Activated CD4-positive, CD25-positive, alpha-beta regulatory T cell (primary cell): ENCODE data around the gene PSIP1.
"Not testable (repeated sequence)": the region's sequence is repeated elsewhere in the genome, so short reads cannot be mapped to it uniquely, and the experiment has no call there.

Experiments used
- DNase-seq, 4 experiments: peaks; one replicate each; lab custom pipeline; 2025; lab: John Stamatoyannopoulos, UW

The PSIP1 gene

GRCh38 chr9:15430920-15431844, 79.6 kb downstream of the PSIP1 start:
- no peak for DNase-seq

DNA sequence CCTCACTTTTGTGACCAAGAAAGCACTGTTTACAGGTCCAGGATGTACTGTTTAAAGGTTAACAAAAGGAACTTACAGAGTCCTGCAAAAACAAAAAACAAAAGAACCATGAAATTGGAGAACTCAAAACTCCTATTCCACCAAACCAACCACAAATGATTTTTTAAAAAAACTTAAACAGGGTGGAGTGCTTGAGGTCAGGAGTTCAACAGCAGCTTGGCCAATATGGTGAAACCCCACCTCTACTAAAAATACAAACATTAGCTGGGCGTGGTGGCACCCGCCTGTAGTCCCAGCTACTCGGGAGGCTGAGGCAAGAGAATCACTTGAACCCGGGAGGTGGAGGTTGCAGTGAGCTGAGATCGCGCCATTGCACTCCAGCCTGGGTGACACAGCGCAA, 83.1 kb downstream of the PSIP1 start:
- not testable (repeated sequence) for DNase-seq

DNA sequence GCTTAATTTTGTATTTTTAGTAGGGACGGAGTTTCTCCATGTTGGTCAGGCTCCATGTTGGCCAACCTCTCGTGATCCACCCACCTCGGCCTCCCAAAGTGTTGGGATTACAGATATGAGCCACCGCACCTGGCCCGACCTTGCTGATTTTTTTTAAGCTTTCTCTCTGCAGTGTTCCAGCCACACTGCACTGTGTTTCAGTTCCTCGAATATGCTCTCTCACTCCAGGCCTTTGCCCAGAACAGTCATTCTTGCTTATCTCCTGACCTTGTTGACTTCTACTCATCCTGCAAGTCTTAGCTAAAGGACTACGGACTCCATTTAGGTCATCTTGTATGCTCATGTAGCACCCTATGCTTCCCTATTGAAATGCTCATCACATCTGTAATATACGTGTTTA, 84.8 kb downstream of the PSIP1 start:
- no peak for DNase-seq

- no peak for DNase-seq
Observed at GRCh38 chr9:15423231-15423985, 87.4 kb downstream of the PSIP1 start.

- DNase-seq, result peak; percentile 79 to 88 (median 84)
Observed at GRCh38 chr9:15422372-15423230, 88.2 kb downstream of the PSIP1 start, which contains the start of gene SNAPC3. SNAPC3 (plus strand) TSS chr9:15422876; CDS start chr9:15422880, 4 bp downstream.

DNA sequence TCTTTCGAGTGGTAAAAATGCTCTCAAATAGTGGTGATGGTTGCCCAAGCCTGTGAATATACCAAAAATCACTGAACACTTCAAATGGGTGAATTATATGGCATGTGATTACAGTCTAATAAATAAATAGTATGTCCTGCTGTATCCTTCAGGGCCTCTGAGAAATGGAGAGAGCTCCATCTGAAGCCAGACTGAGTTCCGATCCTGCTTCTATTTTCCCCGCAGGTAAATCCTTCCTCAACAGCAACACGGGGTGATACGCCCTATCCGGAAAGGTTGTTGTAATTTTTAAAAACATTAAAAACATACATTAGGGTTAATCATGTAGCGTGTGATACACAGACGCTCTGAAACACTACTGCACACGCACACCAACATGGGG, 88.8 kb downstream of the PSIP1 start:
- DNase-seq, result no peak

DNA sequence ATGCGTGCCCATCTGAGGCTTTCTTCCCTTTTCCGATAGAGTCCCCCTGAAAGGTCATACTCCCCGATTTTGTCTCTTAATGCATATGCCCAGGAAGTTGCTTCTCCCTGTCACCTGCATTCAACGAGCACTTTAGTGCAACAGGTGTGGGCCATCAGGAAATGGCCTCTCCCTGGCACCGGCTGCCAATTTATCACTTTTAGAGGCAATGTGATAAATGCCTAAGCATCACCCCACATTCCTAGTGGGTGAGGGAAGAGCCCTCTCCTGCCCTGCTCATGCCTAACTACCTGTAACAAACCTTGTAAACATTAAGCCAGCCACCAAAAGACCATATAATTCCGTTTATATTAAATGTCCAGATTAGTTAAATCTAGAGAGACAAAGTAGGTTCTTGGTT, 89.2 kb downstream of the PSIP1 start:
- no peak for DNase-seq

GRCh38 chr9:15420796-15421195, 90.0 kb downstream of the PSIP1 start:
- DNase-seq, result no peak

DNA sequence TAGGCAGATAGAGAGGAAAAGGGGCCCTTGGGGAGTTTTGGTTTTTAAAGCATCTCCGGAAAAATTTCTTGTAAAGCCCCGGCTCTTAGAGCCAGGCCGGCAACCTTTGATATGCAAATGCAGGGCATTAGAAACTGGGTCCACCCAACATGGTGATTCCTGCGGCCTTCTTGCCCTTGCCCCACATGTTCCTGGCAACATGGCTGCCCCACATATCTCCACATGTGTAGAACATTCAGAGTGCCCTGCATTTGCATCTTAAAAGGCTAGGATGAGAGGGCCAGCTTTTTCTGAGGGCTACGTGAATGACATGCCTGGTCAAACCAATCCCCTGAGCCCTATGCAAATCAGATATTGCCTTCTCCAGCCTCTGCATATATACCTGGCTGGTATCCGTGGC, 93.1 kb downstream of the PSIP1 start:
- no peak for DNase-seq

GRCh38 chr9:15416880-15417279, 93.9 kb downstream of the PSIP1 start:
- peak in 2 of 4 experiments; percentile 1 to 2 for DNase-seq
